HG03442 (cell line): ENCODE measurements around the gene PIK3C2G.

Source experiments
- ATAC-seq: cut with Tn5 transposase; IDR thresholded peaks from one replicate; pipeline ENCODE4 v1.9.1; 2021; ENCODE audit warnings: mild to moderate bottlenecking, moderate library complexity; ENCODE audit not compliant: unreplicated experiment

Gene PIK3C2G

DNA sequence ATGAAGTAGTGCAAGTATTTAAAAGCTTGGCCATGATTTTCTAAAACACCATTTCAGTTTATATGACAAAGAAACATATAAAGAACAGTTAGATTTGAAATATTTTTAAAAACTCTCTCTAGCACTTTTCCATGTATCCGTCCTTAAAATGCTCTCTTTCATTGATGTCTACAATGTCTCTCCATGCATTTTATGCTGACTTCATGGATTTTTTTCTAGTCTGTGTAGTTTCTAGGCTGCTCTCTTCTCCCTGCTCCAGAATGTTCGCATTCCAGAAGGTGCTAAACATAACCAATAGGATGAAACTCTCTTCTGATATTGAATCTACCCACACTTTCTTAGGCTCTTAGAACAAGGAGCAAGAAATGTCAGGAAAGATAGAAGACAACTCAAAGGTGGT lies 351.7 kb downstream of the PIK3C2G start:
- no peak for ATAC-seq

DNA sequence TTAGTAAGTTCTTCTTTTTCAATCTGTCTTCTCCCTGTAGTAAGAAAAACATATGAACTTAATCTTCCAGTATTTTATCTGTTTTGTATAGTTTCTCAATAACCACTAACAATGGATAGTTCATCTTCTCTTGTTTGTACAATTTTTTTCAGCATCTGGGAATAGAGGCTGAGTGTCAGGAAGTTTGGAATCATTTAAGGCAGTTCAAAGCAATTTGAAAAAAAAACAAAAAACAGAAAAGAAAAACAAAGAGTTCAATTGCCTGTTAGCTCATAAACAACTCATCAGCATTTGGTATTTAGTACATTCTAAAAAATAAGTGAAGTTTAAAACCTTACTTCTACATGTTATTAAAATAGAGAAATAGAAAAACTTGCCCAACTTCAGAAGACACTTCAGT lies 359.7 kb downstream of the PIK3C2G start:
- no peak for ATAC-seq

DNA sequence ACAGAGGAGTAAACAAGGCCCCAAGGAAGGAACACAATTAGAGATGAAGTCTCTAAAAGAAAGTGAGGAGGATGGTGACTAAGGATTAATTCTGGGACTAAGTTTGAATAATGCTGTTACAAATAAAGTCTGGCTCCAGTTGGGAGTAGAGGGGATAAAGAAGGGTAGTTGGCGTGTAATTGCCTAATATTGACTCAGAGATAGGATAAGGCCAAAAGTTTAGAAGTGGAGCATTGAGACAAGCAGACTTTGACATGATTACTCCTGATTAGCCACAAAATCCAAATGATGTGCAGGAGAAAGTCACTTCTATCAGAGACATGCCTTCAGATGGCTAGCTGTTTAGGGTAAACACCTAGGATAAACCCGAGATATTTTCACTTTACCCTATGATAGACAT lies 368.1 kb downstream of the PIK3C2G start:
- ATAC-seq, result no peak

DNA sequence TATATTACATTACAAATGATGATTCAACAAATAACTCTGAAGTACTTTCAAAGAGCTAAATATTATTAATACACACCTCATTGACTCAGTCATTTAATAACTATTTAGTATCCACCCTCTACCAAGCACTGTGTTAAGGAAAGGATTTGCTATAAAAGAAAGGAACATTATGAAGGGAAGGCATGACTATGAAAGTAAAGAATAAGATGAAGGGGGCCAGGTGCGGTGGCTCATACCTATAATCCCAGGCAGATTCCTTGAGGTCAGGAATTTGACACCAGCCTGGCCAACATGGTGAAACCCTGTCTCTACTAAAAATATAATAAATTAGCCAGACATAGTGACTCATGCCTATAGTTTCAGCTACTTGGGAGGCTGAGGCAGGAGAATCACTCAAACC lies 368.6 kb downstream of the PIK3C2G start:
- no peak for ATAC-seq

DNA sequence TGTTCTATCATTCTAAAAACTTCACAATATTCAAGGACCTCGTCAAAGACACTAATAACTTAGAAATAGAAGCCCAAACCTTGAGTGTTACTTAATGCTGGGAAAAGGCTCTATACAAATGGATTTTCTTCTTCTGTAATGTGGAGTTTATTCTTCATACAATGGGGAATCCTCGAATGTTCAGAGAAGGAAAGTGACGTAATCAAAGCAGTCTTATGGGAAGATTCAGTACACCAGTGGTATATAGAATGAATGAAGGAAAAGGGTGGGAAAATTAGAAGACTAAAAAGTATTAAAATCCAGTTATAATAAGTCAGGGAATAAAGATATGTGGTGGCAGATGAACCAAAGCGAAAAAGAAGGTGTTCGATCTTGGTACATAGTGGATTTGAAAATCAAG lies 370.0 kb downstream of the PIK3C2G start:
- no peak for ATAC-seq

DNA sequence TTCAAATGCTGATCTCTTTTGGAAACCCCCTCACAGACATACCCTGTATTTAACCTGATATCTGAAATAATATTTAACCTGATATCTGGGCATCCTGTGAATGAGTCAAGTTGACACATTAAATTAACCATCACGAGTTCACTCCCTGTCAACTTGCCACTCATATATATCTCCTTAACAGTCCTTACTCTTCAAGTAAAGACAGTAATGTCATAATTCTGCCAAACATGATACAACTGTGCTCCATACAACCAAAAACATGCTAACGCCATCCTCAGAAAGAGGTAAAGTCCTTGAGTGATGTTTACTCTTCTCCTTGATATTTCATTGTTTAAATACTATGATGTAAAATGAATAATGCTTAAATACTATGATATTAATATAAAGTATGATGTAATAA lies 371.5 kb downstream of the PIK3C2G start:
- no peak for ATAC-seq

DNA sequence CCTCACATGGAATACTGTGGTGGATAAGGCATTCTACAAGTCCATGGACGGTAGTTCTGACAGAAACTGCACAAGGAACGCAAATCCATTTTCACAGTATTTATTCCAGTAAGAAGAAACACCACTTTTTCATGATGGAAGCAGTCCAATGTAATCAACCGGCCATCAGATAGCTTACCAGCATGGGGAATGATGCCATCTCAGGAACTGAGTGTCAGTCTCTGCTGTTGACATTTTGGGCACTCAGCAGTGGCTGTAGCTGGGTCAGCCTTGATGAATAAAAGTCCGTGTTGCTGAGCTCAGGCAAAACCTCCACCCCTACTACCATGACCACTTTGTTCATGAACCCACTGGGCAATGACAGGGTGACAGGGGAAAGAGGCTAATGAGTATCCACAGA lies 373.1 kb downstream of the PIK3C2G start:
- ATAC-seq, result no peak

DNA sequence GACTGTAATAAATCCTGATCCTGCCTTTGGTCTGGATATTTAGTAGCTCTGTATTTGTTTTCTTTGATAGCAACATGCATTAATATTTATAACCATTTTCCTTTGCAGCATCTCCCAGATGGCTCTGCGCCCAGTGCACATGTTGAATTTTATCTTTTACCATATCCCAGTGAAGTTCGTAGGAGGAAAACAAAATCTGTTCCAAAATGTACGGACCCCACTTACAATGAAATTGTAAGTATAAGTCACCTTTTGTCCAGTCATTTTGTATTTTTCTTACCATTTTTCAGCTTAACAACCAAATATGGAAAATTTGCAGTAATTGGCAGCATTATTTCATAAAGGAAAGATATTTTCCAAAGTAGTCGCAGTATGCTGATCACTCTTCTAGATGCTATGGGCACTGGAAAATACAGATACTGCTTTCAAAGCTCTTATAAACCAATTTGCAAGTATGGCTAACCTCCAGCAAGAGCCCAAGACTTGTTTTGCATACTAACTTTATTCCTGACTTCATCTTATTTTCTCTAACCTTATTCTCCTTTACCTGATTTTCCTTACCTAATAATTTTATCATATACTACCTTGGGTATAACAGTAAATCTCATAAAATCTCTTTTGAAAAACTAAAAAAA lies 379.1 kb downstream of the PIK3C2G start:
- no peak for ATAC-seq

DNA sequence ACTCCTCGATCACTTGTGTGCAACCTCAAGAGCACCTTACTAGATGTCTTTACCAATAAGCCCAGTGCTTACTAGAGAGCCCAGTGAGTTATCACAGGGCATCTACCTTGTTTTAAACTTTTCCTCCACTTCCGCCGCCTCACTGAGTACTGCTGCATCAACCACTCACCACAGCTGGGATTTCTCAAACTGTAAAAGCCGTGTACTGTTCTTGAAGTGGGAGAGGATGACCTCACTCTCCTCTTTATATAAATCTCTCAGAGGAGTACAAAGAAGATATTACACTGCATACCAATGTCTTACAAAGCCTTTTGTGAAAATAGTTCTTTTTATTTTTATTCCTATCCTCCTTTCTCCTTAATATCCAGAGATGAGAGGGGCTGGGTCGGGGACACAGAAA lies 382.4 kb downstream of the PIK3C2G start:
- ATAC-seq, result no peak

DNA sequence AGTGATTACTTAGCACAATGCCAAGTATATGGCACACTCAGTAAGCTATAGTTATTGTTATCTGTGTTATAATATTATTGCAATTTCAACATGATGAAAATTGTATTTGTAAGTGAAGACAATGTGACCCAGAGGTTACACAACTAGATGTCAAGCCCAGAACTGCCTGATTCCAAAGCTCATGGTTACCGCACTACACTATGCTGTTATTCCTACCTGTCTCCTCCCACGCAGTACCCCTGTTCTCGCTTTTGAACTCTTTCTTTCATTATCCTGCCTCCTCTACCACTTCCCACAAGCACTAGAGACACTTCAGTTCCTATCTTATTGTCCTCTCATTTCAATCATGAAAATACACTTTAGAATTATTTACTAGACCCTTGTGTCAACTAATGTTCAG lies 383.2 kb downstream of the PIK3C2G start:
- no peak for ATAC-seq

DNA sequence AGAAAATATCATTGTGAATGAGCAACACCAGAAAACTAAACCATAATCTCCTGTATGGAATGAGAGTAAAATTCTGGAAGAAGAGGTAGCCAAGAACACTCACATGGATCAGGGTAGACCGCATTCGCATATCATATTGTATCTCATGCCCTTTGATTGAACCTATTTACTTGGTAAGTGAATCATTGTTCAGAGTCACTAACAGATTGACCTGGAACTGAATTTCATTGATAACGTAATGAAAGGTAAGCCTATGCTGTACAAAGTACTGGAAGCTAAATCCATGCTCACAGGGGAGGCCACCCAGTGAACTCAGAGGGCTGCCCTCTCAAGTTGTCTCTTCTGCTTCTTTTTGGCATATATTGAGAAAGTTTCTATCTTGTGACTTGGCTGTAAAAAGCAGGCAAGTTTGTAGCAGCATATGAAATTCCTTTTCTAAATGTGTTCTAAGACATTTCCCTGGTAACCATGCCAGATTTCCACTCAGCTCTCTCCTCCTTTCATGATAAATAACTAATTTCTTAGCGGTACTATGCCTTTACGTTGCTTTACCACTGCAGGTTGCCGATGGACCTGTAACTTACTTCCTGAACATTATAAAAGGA lies 385.1 kb downstream of the PIK3C2G start:
- ATAC-seq, result no peak

DNA sequence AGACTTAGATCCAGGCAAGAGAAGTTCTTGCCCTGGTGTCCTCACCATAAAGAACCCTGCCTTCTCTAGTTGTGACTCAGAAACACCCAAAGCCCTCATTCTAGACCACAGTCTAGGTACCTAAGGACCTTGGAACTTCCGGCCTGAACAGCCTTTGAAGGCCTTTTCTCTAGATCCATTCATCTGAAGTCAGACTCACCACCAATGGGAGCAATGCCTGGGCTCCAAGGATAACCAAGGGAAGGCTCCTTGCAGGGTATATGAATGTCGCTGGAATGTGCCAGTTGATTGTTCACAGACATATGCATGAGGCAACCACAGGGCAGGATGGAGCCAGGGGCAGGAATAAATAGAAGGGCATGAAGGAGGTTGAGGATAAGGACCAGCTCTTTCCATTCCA lies 390.2 kb downstream of the PIK3C2G start:
- ATAC-seq, result no peak

DNA sequence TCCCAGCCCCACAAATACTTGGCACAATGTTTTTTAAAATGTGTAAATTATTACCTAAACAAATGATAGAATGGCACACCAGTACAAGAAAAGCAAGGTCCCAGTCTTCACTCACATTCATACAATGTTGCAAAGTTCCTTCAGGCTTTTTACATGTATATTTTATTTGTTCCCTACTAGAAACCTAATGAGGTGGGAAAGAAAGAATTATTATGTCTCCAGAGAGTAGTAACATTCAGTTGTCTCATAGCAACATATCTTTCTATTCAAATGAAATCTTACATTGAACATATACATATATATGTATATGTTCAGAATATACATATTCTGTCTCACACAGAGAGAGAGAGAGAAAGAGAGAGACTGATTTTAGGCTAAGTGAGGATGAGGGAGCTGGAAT lies 391.3 kb downstream of the PIK3C2G start:
- no peak for ATAC-seq

DNA sequence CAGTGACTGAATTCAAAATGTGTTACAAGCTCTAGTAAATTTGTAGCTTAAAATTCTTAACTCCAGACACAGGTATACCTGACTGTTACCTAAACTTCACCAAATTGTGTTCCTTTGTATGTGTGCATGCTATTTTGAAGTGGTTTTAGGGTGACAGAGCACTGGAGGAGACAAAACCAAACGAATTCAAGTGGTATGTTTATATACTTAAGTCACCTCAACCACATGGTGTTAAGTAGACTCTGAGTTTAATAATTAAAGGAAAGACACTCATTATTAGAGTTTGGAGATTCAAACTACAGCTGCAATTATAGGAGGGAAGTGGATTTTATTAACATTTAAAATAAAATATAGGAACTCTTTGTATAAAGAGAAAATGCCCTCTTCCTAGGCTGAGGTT lies 392.1 kb downstream of the PIK3C2G start:
- no peak for ATAC-seq

DNA sequence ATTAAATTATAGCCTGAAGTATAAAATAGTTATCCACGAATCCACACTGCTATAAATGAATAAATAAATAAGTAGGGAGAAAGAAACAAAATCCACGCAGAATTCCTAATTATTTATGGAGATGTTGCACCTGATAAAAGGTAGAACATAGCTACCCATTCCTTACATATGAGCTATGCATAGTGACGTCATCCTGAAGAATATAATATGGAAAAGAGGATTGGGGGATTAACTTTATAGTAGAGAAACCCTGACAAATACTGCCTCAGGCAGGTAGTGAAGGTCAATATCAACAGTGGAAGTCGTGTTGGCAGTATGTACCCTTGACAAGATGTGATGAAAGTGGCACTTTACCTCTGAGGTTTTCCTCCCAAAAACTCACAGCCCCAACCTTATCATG lies 394.0 kb downstream of the PIK3C2G start:
- no peak for ATAC-seq

DNA sequence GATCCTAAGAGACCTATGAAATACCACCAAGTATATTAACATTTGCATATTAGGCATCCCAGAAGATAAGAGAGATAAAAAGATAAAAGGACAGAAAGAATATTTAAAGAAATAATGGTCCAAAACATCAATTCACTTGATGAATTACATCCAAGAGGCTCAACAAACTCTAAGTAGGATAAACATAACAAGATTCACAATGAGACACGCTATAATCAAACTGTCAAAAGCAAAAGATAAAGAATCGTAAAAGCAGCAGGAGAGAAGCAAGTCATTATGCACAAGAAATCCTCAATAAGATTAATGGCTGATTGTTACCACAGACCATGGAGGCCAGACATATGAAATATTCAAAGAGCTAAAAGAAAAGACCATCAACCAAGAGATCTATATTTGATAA lies 396.9 kb downstream of the PIK3C2G start:
- no peak for ATAC-seq

DNA sequence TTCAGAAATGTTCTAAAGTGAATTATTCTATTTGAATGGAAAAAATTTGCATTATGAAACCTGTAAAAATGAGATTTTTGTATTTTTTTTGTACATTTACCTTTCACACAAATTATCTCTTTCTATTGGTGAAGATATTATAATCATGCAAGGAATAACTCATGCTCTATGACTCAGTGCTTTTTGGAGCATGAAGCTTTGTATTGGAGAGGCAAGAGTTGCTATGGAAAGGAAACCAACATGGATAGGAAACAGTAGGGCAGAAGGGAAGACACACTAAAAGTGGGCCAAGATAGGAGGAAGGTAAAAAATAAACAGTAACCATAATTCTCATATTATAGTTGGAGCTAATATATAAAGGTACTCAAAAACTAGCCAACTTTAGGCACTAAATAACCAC lies 397.5 kb downstream of the PIK3C2G start:
- no peak for ATAC-seq

DNA sequence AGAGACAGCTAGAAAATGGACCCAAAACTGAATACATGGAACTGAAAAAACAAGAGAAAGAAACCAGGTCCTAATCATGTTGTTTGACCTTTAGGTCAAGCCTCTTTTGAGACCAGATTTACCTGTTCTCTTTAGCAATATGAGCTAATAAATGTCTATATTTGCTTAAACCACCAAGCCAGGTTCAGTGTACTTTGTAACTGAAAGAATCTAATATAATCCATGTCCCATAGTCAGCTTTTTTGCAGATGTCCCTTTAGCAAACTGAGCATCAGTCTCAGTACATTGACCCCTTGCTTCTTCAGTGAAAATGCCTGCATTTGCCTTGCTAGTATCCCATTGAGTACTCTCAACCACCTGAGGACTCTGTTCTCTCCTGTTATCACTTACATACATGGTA lies 414.8 kb downstream of the PIK3C2G start:
- ATAC-seq, result no peak

DNA sequence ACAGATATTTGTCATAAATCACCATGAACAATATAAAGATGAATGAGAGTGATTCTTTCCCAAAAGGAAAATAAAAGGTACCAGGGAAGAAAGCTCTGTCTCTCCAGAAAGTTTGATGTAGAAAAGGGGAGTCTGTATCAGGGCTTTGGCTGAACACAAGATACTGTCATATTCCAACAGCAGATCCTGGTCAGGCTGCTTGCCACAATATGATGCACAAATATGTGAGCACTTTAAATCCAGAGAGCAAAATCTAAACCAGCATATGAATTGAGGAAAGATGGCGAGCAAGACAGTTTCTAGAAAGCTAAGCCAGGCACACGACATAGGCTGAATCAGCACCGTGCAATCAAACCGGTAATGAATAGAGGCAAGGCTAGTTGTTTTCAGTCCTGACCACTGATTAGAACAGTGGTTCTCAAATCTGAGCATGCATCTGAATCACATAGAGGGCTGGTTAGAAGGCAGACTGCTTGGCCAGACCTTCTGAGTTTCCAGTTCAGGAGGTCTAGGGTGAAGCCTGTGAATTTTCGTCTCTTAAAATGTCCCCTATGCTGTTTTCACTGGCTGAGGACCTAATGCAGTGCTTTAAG lies 415.8 kb downstream of the PIK3C2G start:
- no peak for ATAC-seq

DNA sequence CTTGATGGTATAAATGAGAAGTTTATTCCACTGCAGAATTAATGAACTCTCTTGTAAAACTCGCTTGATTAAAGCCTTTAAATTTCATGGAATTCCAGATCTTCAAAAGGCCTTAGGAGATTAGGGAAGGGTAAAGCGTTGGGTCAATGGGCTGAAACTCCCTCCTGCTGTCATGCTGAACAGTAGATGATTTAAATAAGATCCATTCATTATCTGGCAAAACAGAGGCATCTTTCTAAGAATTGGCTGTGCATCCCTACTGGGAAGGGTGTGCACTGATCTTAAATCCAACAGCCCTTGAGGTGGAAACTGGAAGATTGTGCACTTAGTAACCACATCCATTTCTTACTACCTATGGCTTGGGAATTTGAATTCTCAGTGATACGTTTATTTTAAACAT lies 420.5 kb downstream of the PIK3C2G start:
- no peak for ATAC-seq

DNA sequence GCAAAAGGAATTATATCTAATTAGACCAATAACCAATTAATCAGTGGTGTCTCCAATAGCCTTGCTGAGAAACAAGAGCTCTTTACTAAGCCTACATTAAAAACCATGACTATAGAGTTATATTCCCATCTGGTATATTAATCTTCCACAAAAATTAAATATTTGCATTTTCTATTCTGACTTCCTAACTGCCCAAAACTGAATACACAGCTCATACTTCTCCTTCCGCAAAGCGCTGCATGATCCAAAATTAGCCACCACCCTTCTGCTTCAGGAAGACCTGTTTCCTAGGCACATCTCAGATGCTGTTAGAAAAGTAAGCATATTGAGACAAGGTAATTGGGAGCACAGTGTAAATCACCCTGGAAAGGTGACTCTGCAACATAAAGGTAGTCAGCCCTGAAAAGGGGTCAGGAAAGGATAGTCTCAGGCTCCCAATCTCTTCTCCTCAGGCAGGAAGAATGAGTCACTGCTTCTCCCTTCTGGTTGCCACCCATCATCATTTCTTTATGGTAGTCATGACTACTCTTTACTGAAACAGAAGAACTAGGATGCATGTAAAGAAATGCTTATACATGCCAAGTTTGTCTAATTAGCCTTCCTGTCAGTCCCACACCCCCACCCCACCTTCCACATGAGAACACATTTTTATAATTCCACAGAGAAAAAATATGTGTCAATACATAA lies 422.2 kb downstream of the PIK3C2G start:
- no peak for ATAC-seq

DNA sequence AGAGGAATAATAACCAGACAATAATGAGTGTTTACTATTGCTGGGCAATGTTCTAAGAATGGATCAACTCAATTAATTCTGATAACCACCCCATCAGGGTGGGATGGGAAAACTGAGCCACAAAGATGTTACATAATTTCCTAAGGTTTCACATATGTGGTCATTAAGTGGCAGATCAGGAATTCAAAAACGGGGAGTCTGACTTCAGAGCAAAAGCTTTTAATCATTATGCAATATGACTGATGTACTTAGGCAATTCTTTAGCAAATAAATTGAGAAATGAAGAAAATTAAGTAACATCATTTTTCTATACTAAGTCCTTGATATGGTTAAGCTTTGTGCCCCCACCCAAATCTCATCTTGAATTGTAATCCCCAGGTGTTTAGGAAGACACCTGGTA lies 423.1 kb downstream of the PIK3C2G start:
- ATAC-seq, result no peak
